Colonic mucosa (tissue), 4 donors: ENCODE data around the gene AGAP1. TPM values are rescaled to one million over a fixed set of nuclear protein-coding genes. Genes with fewer than 3 reads are reported as not detected.

Experiments
- DNase-seq: peaks from one replicate; pipeline ENCODE4 v3.0.0-alpha.2; 2020
- H3K27ac ChIP-seq: fragments of 200-600 bp; one replicate; pipeline ENCODE4 v1.8.0; 2021
- H3K27me3 ChIP-seq: fragments of 200-600 bp; one replicate; pipeline ENCODE4 v1.8.0; 2021
- H3K36me3 ChIP-seq: fragments of 200-600 bp; one replicate; pipeline ENCODE4 v1.8.0; 2021
- H3K4me1 ChIP-seq: fragments of 200-600 bp; one replicate; pipeline ENCODE4 v1.8.0; 2021; ENCODE audit warnings: mild to moderate bottlenecking
- H3K4me3 ChIP-seq: fragments of 200-600 bp; one replicate; pipeline ENCODE4 v1.8.0; 2021
- H3K9ac ChIP-seq, 2 donors: one replicate each; pipeline ENCODE4 v1.7.0; 2013; ENCODE audit warnings: control low read depth in 2 of 2, low read depth in 2 of 2, low read length in 2 of 2
- H3K9me3 ChIP-seq: fragments of 200-600 bp; one replicate; pipeline ENCODE4 v1.8.0; 2021
- CTCF ChIP-seq: fragments of 200-600 bp; IDR thresholded peaks from one replicate; pipeline ENCODE4 v1.8.0; 2022; ENCODE audit warnings: antibody characterized with exemption, mild to moderate bottlenecking
- intact Hi-C: fragments of 100-400 bp; cut with DNase I; formaldehyde crosslinking; loops from one replicate; pipeline ENCODE4 v1.14.1; 2022
- total RNA-seq, 2 donors: library from RNA; stranded (reverse); fragmentation: NEBNext Ultra II Directional in 1 of 2; extraction: Animal tissue kit (Norgen Biotek cat#: 25700) in 1 of 2; gene quantifications; one replicate each; pipeline ENCODE4 v1.2.1, GENCODE V29; 2021
- donor health status: healthy.
- donor health status: DM: no; HTN: no; CAD: no.
- donor health status: DM: no; HTN: no; CAD: no.

AGAP1 gene
- total RNA-seq, 2 donors from 2014 or later = 62.1 to 62.9 TPM

GRCh38 chr2:235937936-235938335 is 444.1 kb downstream of the AGAP1 start:
- Histone ChIP-seq H3K9ac (no peak overlapping the region), H3K4me3 (no peak overlapping the region), H3K36me3 (no peaks in the 10 kb centered on the region), H3K27ac (no peak overlapping the region), H3K4me1 (no peaks in the 10 kb centered on the region), H3K27me3 (no peaks in the 10 kb centered on the region), H3K9me3 (no peaks in the 10 kb centered on the region)
- intact Hi-C loops = no loop called here
- no peak for DNase-seq
- no peak for TF ChIP-seq CTCF

- no peak for DNase-seq
- Histone ChIP-seq H3K9ac (no peak overlapping the region), H3K9me3 (no peaks in the 10 kb centered on the region), H3K4me1 (no peaks in the 10 kb centered on the region), H3K27ac (no peak overlapping the region), H3K36me3 (no peaks in the 10 kb centered on the region), H3K4me3 (no peak overlapping the region), H3K27me3 (no peaks in the 10 kb centered on the region)
- intact Hi-C loops = no loop called here
- no peak for TF ChIP-seq CTCF
These were observed 444.8 kb downstream of the AGAP1 start for GRCh38 chr2:235938611-235939010.

GRCh38 chr2:235939471-235939870 is 445.6 kb downstream of the AGAP1 start:
- no peaks in the 10 kb centered on the region for H3K36me3 ChIP-seq
- intact Hi-C loops = no loop called here
- H3K9me3 ChIP-seq = no peaks in the 10 kb centered on the region
- no peak for DNase-seq
- H3K4me3 ChIP-seq = no peak overlapping the region
- H3K4me1 ChIP-seq = no peaks in the 10 kb centered on the region
- no peaks in the 10 kb centered on the region for H3K27me3 ChIP-seq
- TF ChIP-seq CTCF = no peak
- no peak overlapping the region for H3K27ac ChIP-seq
- H3K9ac ChIP-seq = no peak overlapping the region

GRCh38 chr2:235940330-235940729 is 446.5 kb downstream of the AGAP1 start:
- Histone ChIP-seq H3K27me3 (no peaks in the 10 kb centered on the region), H3K36me3 (no peaks in the 10 kb centered on the region), H3K9ac (no peak overlapping the region), H3K4me1 (no peaks in the 10 kb centered on the region), H3K4me3 (no peak overlapping the region), H3K9me3 (no peaks in the 10 kb centered on the region), H3K27ac (no peak overlapping the region)
- no peak for DNase-seq
- intact Hi-C loops = no loop called here
- TF ChIP-seq CTCF = no peak

- Histone ChIP-seq H3K4me1 (no peaks in the 10 kb centered on the region), H3K4me3 (no peak overlapping the region), H3K9ac (no peak overlapping the region), H3K27ac (no peak overlapping the region), H3K36me3 (no peaks in the 10 kb centered on the region), H3K27me3 (no peaks in the 10 kb centered on the region), H3K9me3 (no peaks in the 10 kb centered on the region)
- DNase-seq = no peak
- intact Hi-C loops = no loop called here
- TF ChIP-seq CTCF = no peak
These were observed 450.7 kb downstream of the AGAP1 start for GRCh38 chr2:235944591-235944990.
